ENCODE data around the gene CHST11.

CHST11 gene

GRCh38 chr12:104785886-104786285, 329.1 kb downstream of the CHST11 start:
- Histone ChIP-seq H3K27ac (no peak overlapping the region), H3K9me3 (replicated peaks in 1 of 11) (peaks cover 8 to 18% (median 15%) of the 10 kb centered on the region in 11 experiments), H3K4me2 (no peak overlapping the region), H3K27me3 (no peaks in the 10 kb centered on the region), H3K36me3 (no peaks in the 10 kb centered on the region), H4K20me1 (no peaks in the 10 kb centered on the region), H3K4me3 (no peak overlapping the region), H3K4me1 (peaks cover 10 to 17% (median 14%) of the 10 kb centered on the region in 10 experiments), H3K9ac (no peak overlapping the region)
- no peak for TF ChIP-seq Cebpa-rat (IDR thresholded peaks at IDR 0.05)

GRCh38 chr12:104786352-104786751, 329.6 kb downstream of the CHST11 start:
- no peak overlapping the region for H3K9ac ChIP-seq
- no peak overlapping the region for H3K27ac ChIP-seq
- H3K4me3 ChIP-seq = no peak overlapping the region
- peaks cover 3 to 14% (median 11%) of the 10 kb centered on the region in 11 experiments for H3K9me3 ChIP-seq (replicated peaks in 1 of 11)
- TF ChIP-seq Cebpa-rat (IDR thresholded peaks at IDR 0.05) = no peak
- H3K4me2 ChIP-seq = no peak overlapping the region
- no peaks in the 10 kb centered on the region for H4K20me1 ChIP-seq
- peaks cover 10 to 17% (median 14%) of the 10 kb centered on the region in 10 experiments for H3K4me1 ChIP-seq
- H3K27me3 ChIP-seq = no peaks in the 10 kb centered on the region
- H3K36me3 ChIP-seq = no peaks in the 10 kb centered on the region

GRCh38 chr12:104788840-104789271, 332.1 kb downstream of the CHST11 start:
- H4K20me1 ChIP-seq = no peaks in the 10 kb centered on the region
- no peaks in the 10 kb centered on the region for H3K27me3 ChIP-seq
- no peak overlapping the region for H3K9ac ChIP-seq
- no peak for TF ChIP-seq Cebpa-rat (IDR thresholded peaks at IDR 0.05)
- H3K36me3 ChIP-seq = no peaks in the 10 kb centered on the region
- H3K4me3 ChIP-seq = no peak overlapping the region
- H3K4me1 ChIP-seq = peaks cover 11 to 27% (median 14%) of the 10 kb centered on the region in 10 experiments
- no peaks in the 10 kb centered on the region for H3K9me3 ChIP-seq (replicated peaks in 1 of 11)
- peak overlapping the region in 2 of 11 experiments; percentile 11 to 35; a peak in 4 of 22 replicates for H3K27ac ChIP-seq
- H3K4me2 ChIP-seq = peak overlapping the region in 10 of 11 experiments; percentile 2 to 67 (median 30); a peak in 14 of 22 replicates

GRCh38 chr12:104790296-104791125, 333.8 kb downstream of the CHST11 start:
- Histone ChIP-seq H3K4me2 (peak overlapping the region in 10 of 11 experiments; percentile 17 to 75 (median 58); a peak in 18 of 22 replicates), H3K9me3 (replicated peaks in 1 of 11) (no peaks in the 10 kb centered on the region), H3K4me1 (peaks cover 11 to 27% (median 14%) of the 10 kb centered on the region in 10 experiments), H3K9ac (no peak overlapping the region), H3K27me3 (no peaks in the 10 kb centered on the region), H3K36me3 (no peaks in the 10 kb centered on the region), H4K20me1 (no peaks in the 10 kb centered on the region), H3K27ac (no peak overlapping the region), H3K4me3 (no peak overlapping the region)
- no peak for TF ChIP-seq Cebpa-rat (IDR thresholded peaks at IDR 0.05)

GRCh38 chr12:104792570-104792969, 335.8 kb downstream of the CHST11 start:
- TF ChIP-seq Cebpa-rat (IDR thresholded peaks at IDR 0.05) = no peak
- H3K4me2 ChIP-seq = peak overlapping the region in 5 of 11 experiments; percentile 8 to 20 (median 12); a peak in 5 of 22 replicates

GRCh38 chr12:104793285-104793684, 336.5 kb downstream of the CHST11 start:
- Histone ChIP-seq H3K4me3 (no peak overlapping the region), H3K4me2 (peak overlapping the region in 2 of 11 experiments; percentile 8 to 9; a peak in 4 of 22 replicates)

More at GRCh38 chr12:104792570-104792969, 335.8 kb downstream of the CHST11 start:
- Histone ChIP-seq H3K4me1 (peaks cover 11 to 27% (median 14%) of the 10 kb centered on the region in 10 experiments), H3K9me3 (replicated peaks in 1 of 11) (no peaks in the 10 kb centered on the region), H4K20me1 (no peaks in the 10 kb centered on the region), H3K4me3 (no peak overlapping the region), H3K9ac (no peak overlapping the region), H3K27ac (no peak overlapping the region), H3K27me3 (no peaks in the 10 kb centered on the region), H3K36me3 (no peaks in the 10 kb centered on the region)

GRCh38 chr12:104793968-104794367, 337.2 kb downstream of the CHST11 start:
- H4K20me1 ChIP-seq = no peaks in the 10 kb centered on the region
- no peaks in the 10 kb centered on the region for H3K27me3 ChIP-seq
- H3K9me3 ChIP-seq (replicated peaks in 1 of 11) = no peaks in the 10 kb centered on the region
- no peak for TF ChIP-seq Cebpa-rat (IDR thresholded peaks at IDR 0.05)
- H3K4me3 ChIP-seq = no peak overlapping the region
- no peak overlapping the region for H3K27ac ChIP-seq
- H3K36me3 ChIP-seq = no peaks in the 10 kb centered on the region
- no peak overlapping the region for H3K9ac ChIP-seq
- no peak overlapping the region for H3K4me2 ChIP-seq
- peaks cover 7 to 19% (median 10%) of the 10 kb centered on the region in 10 experiments for H3K4me1 ChIP-seq

More at GRCh38 chr12:104793285-104793684, 336.5 kb downstream of the CHST11 start:
- Histone ChIP-seq H4K20me1 (no peaks in the 10 kb centered on the region), H3K27ac (no peak overlapping the region), H3K9me3 (replicated peaks in 1 of 11) (no peaks in the 10 kb centered on the region), H3K4me1 (peaks cover 11 to 26% (median 14%) of the 10 kb centered on the region in 10 experiments), H3K9ac (no peak overlapping the region), H3K36me3 (no peaks in the 10 kb centered on the region), H3K27me3 (no peaks in the 10 kb centered on the region)
- no peak for TF ChIP-seq Cebpa-rat (IDR thresholded peaks at IDR 0.05)

- Histone ChIP-seq H3K4me2 (no peak overlapping the region), H3K4me1 (peaks cover 0 to 15% (median 0%) of the 10 kb centered on the region in 10 experiments; a peak in 2 of 20 replicates), H3K27ac (no peak overlapping the region), H3K9me3 (replicated peaks in 1 of 11) (no peaks in the 10 kb centered on the region), H3K36me3 (no peaks in the 10 kb centered on the region), H4K20me1 (no peaks in the 10 kb centered on the region), H3K9ac (no peak overlapping the region), H3K4me3 (no peak overlapping the region), H3K27me3 (no peaks in the 10 kb centered on the region)
- no peak for TF ChIP-seq Cebpa-rat (IDR thresholded peaks at IDR 0.05)
These were observed 339.7 kb downstream of the CHST11 start for GRCh38 chr12:104796475-104796862.

GRCh38 chr12:104799458-104799857, 342.7 kb downstream of the CHST11 start:
- no peak for TF ChIP-seq Cebpa-rat (IDR thresholded peaks at IDR 0.05)
- Histone ChIP-seq H3K9ac (no peak overlapping the region), H3K27me3 (no peaks in the 10 kb centered on the region), H4K20me1 (no peaks in the 10 kb centered on the region), H3K9me3 (replicated peaks in 1 of 11) (no peaks in the 10 kb centered on the region), H3K4me3 (no peak overlapping the region), H3K4me1 (peaks cover 0 to 11% (median 0%) of the 10 kb centered on the region in 10 experiments; a peak in 6 of 20 replicates), H3K36me3 (no peaks in the 10 kb centered on the region), H3K4me2 (no peak overlapping the region), H3K27ac (no peak overlapping the region)
